Pericardium fibroblast (primary cell): ENCODE measurements around the gene FGF6. TPM values are rescaled to one million over a fixed set of nuclear protein-coding genes. Genes with fewer than 3 reads are reported as not detected.

ENCODE experiments used
- total RNA-seq: library from RNA; depleted of rRNA; stranded (reverse); fragments of >200 nt; gene quantifications from 2 replicates; pipeline ENCODE4 v1.2.3, GENCODE V29; 2015

Gene FGF6, protein sequence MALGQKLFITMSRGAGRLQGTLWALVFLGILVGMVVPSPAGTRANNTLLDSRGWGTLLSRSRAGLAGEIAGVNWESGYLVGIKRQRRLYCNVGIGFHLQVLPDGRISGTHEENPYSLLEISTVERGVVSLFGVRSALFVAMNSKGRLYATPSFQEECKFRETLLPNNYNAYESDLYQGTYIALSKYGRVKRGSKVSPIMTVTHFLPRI
- not detected in 2 replicates for total RNA-seq

GRCh38 chr12:4445156-4446101 lies at the start of gene FGF6:
Gene FGF6, minus strand, starts transcription at chr12:4445815. Its CDS starts 245 bp downstream, at chr12:4445570.

Other genes with a start within 250 kb of the FGF6 start
- 23.9 and 92.3 TPM in 2 replicates for gene CCND2, start 172.1 kb downstream of the FGF6 start, total RNA-seq
- gene TIGAR, start 124.6 kb downstream of the FGF6 start, total RNA-seq = 5.4 and 8.9 TPM in 2 replicates
- not detected in 2 replicates for gene FGF23, start 66.1 kb downstream of the FGF6 start, total RNA-seq
- gene RAD51AP1, start 93.1 kb upstream of the FGF6 start, total RNA-seq = 1.8 TPM in 1 of 2 replicates, not detected in the other
- gene DYRK4, start 116.4 kb upstream of the FGF6 start, total RNA-seq = 44.9 and 49.0 TPM in 2 replicates
- 0.51 and 0.58 TPM in 2 replicates for gene AKAP3, start 203.2 kb upstream of the FGF6 start, total RNA-seq
- gene NDUFA9, start 203.3 kb upstream of the FGF6 start, total RNA-seq = 25.8 and 67.6 TPM in 2 replicates